ENCODE measurements around the gene SLC9A8.

DNA sequence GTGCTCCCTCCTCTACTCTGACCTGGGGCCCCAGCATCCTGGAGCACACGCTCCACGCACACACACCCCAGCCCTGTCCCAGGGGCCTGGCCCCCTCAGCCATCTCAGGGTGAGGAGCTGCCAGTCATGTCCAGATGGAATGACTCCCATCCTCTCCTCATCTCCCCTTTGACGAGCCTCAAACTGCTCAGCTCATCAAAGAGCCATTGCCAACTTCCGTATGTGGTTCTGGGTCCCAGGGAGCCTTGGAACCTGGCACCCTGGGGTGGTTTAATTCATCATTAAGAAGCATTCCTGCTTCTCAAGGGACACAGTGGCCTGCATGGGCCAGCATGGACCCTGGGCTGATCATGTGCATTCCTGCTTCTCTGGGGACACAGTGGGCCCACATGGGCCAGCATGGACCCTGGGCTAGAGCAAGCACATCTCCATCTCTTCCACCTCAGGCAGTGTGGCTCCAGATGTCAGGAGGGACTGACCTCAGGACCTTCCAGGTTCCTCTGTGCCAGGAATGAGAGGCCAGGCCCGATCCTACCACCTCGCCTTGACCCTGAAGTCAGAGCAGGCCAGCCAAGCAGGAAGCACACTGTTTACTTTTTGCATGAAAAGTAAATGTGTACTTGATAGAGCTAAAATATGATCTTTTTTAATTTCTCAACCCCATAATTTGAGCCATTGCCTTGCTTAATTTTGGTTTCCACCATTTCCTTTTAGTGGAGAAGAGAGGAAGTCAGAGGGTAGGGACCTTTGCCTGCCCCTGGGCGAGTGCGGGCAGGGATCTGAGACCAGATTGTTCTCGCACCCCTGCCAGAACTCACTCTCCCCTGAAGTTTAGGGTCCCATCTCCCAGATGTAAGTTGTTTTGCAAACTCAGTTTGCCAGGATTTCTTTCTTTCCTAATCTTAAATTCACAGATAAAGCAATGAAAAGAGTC is 76.6 kb downstream of the SLC9A8 start:
- TF ChIP-seq, protein P1, sequence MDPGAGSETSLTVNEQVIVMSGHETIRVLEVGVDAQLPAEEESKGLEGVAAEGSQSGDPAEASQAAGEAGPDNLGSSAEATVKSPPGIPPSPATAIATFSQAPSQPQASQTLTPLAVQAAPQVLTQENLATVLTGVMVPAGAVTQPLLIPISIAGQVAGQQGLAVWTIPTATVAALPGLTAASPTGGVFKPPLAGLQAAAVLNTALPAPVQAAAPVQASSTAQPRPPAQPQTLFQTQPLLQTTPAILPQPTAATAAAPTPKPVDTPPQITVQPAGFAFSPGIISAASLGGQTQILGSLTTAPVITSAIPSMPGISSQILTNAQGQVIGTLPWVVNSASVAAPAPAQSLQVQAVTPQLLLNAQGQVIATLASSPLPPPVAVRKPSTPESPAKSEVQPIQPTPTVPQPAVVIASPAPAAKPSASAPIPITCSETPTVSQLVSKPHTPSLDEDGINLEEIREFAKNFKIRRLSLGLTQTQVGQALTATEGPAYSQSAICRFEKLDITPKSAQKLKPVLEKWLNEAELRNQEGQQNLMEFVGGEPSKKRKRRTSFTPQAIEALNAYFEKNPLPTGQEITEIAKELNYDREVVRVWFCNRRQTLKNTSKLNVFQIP (CRISPR knock-in tag; IDR thresholded peaks at IDR 0.05; ENCODE audit: borderline replicate concordance, low read depth): no peak
- TF ChIP-seq PPARA (CRISPR knock-in tag; IDR thresholded peaks at IDR 0.05; ENCODE audit: borderline replicate concordance) (no peak), ZNF565 (CRISPR knock-in tag; conservative IDR thresholded peaks at IDR 0.05; ENCODE audit: low read depth) (no peak)
- TF ChIP-seq, protein P2, sequence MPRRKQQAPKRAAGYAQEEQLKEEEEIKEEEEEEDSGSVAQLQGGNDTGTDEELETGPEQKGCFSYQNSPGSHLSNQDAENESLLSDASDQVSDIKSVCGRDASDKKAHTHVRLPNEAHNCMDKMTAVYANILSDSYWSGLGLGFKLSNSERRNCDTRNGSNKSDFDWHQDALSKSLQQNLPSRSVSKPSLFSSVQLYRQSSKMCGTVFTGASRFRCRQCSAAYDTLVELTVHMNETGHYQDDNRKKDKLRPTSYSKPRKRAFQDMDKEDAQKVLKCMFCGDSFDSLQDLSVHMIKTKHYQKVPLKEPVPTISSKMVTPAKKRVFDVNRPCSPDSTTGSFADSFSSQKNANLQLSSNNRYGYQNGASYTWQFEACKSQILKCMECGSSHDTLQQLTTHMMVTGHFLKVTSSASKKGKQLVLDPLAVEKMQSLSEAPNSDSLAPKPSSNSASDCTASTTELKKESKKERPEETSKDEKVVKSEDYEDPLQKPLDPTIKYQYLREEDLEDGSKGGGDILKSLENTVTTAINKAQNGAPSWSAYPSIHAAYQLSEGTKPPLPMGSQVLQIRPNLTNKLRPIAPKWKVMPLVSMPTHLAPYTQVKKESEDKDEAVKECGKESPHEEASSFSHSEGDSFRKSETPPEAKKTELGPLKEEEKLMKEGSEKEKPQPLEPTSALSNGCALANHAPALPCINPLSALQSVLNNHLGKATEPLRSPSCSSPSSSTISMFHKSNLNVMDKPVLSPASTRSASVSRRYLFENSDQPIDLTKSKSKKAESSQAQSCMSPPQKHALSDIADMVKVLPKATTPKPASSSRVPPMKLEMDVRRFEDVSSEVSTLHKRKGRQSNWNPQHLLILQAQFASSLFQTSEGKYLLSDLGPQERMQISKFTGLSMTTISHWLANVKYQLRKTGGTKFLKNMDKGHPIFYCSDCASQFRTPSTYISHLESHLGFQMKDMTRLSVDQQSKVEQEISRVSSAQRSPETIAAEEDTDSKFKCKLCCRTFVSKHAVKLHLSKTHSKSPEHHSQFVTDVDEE (CRISPR knock-in tag; IDR thresholded peaks at IDR 0.05): no peak

Measured in SK-N-SH treated with all-trans-retinoic acid at 6 μM for 48 hours (cell line).